ENCODE measurements around the gene ANKRD26. TPM values are rescaled to one million over a fixed set of nuclear protein-coding genes. Genes with fewer than 3 reads are reported as not detected.
"Not testable (repeated sequence)": the region's sequence is repeated elsewhere in the genome, so short reads cannot be mapped to it uniquely, and the experiment has no call there.

The ANKRD26 gene
- total RNA-seq, 2 donors from 2014 or later, result 5.1 to 7.0 TPM

DNA sequence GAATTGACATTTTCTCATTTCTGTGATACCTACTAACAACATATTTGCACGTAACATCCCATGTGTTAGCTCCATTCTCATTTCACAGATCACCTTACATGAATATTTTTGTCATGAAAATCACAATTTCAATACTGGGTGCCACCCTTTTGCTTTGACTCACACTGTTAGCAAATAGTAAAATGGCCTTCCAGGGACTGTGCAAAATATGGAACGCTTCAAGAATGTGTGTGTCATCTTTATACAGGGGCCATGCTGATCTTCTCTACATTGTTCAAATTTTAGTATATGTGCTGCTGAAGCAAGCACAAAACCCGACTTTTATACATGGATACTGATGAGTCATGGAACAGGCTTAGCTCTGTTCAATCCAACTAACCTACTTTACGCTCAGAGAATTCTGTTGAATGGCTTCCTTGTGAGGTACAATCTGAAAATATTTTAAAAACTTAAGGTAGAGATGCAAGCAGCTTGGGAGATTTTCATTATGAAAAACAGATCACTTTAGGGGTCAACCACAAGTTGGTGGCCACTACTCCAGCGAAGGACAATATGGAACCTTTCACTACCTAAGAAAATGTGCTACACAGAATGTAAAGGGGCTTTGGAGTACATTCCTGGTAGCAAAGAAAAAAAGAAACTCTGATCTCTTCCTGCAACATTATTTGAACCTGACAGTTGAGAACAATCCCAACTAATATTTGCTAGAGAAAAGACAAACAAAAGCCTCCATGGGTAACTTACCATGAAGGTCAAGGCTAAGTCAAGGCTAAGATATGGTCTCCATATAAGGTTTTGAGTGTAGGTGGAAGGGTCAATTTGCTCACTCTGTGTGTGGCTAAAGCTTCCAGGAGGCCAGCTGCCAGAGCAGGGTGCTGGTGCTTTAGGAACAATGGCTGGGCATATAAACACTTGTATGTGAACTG, 11.9 kb downstream of the ANKRD26 start:
- no peaks in the 10 kb centered on the region for H3K36me3 ChIP-seq
- H3K27me3 ChIP-seq, result no peaks in the 10 kb centered on the region
- no peaks in the 10 kb centered on the region for H3K4me1 ChIP-seq
- TF ChIP-seq, protein P1, sequence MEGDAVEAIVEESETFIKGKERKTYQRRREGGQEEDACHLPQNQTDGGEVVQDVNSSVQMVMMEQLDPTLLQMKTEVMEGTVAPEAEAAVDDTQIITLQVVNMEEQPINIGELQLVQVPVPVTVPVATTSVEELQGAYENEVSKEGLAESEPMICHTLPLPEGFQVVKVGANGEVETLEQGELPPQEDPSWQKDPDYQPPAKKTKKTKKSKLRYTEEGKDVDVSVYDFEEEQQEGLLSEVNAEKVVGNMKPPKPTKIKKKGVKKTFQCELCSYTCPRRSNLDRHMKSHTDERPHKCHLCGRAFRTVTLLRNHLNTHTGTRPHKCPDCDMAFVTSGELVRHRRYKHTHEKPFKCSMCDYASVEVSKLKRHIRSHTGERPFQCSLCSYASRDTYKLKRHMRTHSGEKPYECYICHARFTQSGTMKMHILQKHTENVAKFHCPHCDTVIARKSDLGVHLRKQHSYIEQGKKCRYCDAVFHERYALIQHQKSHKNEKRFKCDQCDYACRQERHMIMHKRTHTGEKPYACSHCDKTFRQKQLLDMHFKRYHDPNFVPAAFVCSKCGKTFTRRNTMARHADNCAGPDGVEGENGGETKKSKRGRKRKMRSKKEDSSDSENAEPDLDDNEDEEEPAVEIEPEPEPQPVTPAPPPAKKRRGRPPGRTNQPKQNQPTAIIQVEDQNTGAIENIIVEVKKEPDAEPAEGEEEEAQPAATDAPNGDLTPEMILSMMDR (IDR thresholded peaks at IDR 0.05), result no peak
- H3K27ac ChIP-seq, result no peak overlapping the region
- DNase-seq, result no peak
- H3K9me3 ChIP-seq, result no peaks in the 10 kb centered on the region
- H3K9ac ChIP-seq (ENCODE audit: low read depth in 2 of 2, low read length in 2 of 2), result no peak overlapping the region
- intact Hi-C loops (cut with DNase I), result no loop called here
- no peak overlapping the region for H3K4me3 ChIP-seq

DNA sequence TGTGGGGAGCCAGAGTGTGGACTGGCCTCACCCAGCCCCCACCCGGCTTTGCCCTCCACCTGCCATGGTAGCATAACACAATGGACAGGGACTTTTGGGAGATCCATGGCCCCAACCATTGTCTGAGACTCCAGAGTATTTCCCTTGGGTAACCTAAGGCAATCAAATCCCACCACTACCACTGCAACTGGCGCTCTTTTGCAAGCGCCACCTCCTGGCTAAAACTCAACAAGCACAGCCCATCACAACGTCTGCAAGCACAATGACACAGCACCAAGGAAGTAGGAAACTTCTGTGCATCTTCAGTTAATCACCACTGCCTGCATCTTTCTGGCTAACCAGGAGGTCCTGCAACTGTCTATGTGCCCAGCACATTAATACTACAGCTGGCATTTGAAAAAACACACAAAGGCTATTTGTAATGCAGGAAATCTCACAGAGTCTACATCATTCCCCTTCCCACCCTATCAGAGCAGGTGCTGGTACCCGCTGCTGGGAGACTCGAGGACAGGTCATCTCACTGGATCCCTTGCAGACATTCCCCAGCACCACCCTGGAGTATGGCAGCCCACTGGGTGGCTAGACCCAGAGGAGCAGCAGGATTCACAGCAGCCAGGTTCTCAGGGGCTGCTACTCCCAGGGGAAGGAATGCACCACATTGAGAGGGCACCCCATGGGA, 27.7 kb downstream of the ANKRD26 start:
- H3K4me3 ChIP-seq, result no peak overlapping the region
- TF ChIP-seq, protein P1 (IDR thresholded peaks at IDR 0.05), result no peak
- H3K9me3 ChIP-seq, result no peaks in the 10 kb centered on the region
- no peaks in the 10 kb centered on the region for H3K27me3 ChIP-seq
- H3K4me1 ChIP-seq, result no peaks in the 10 kb centered on the region
- no peak for DNase-seq
- intact Hi-C loops (cut with DNase I), result no loop called here
- peaks cover 11% of the 10 kb centered on the region for H3K36me3 ChIP-seq
- no peak overlapping the region for H3K27ac ChIP-seq
- H3K9ac ChIP-seq (ENCODE audit: low read depth in 2 of 2, low read length in 2 of 2), result no peak overlapping the region

- peaks cover 6% of the 10 kb centered on the region for H3K36me3 ChIP-seq
- H3K27me3 ChIP-seq, result no peaks in the 10 kb centered on the region
- H3K9me3 ChIP-seq, result no peaks in the 10 kb centered on the region
- no peaks in the 10 kb centered on the region for H3K4me1 ChIP-seq
- H3K4me3 ChIP-seq, result no peak overlapping the region
- H3K9ac ChIP-seq (ENCODE audit: low read depth in 2 of 2, low read length in 2 of 2), result no peak overlapping the region
- no peak for DNase-seq
- TF ChIP-seq, protein P1 (IDR thresholded peaks at IDR 0.05), result no peak
- intact Hi-C loops (cut with DNase I), result no loop called here
- no peak overlapping the region for H3K27ac ChIP-seq
These were observed 31.9 kb downstream of the ANKRD26 start for GRCh38 chr10:27068217-27068891.

GRCh38 chr10:27065084-27065483, 35.2 kb downstream of the ANKRD26 start:
- Histone ChIP-seq H3K27me3 (no peaks in the 10 kb centered on the region), H3K27ac (no peak overlapping the region), H3K9me3 (no peaks in the 10 kb centered on the region), H3K4me1 (no peaks in the 10 kb centered on the region), H3K4me3 (no peak overlapping the region), H3K36me3 (no peaks in the 10 kb centered on the region), H3K9ac (ENCODE audit: low read depth in 2 of 2, low read length in 2 of 2) (no peak overlapping the region)
- TF ChIP-seq, protein P1 (IDR thresholded peaks at IDR 0.05), result no peak
- intact Hi-C loops (cut with DNase I), result no loop called here
- no peak for DNase-seq

- Histone ChIP-seq H3K36me3 (no peaks in the 10 kb centered on the region), H3K4me3 (no peak overlapping the region), H3K9me3 (no peaks in the 10 kb centered on the region), H3K9ac (ENCODE audit: low read depth in 2 of 2, low read length in 2 of 2) (no peak overlapping the region), H3K4me1 (no peaks in the 10 kb centered on the region), H3K27ac (no peak overlapping the region), H3K27me3 (no peaks in the 10 kb centered on the region)
- intact Hi-C loops (cut with DNase I), result no loop called here
- DNase-seq, result no peak
- TF ChIP-seq, protein P1 (IDR thresholded peaks at IDR 0.05), result no peak
These were observed 47.6 kb downstream of the ANKRD26 start for GRCh38 chr10:27052656-27053055.

DNA sequence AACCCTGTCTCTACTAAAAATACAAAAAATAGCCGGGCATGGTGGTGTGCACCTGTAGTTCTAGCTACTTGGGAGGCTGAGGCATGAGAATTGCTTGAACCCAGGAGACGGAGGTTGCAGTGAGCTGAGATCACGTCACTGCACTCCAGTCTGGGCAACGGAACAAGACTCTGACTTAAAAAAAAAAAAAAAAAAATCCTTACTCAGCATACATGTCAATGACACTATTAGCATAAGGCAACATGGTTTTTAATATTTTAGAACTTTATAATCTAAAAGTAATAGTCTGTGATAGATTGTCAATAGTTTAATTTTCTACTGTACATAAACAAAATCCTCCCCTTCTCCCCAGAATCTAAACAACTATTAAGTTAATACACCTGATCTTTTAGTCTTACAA, 55.0 kb downstream of the ANKRD26 start:
- H3K4me1 ChIP-seq; H3K36me3 ChIP-seq; intact Hi-C loops (cut with DNase I); DNase-seq; H3K27ac ChIP-seq; H3K4me3 ChIP-seq; H3K27me3 ChIP-seq; H3K9me3 ChIP-seq; H3K9ac ChIP-seq (ENCODE audit: low read depth in 2 of 2, low read length in 2 of 2): not testable (repeated sequence)

Data from colonic mucosa (tissue), 4 donors.